ENCODE data around the gene CD82. TPM values are rescaled to one million over a fixed set of nuclear protein-coding genes. Genes with fewer than 3 reads are reported as not detected.

CD82 gene
- total RNA-seq, 1 experiment from 2014 or later: 4.5 TPM

DNA sequence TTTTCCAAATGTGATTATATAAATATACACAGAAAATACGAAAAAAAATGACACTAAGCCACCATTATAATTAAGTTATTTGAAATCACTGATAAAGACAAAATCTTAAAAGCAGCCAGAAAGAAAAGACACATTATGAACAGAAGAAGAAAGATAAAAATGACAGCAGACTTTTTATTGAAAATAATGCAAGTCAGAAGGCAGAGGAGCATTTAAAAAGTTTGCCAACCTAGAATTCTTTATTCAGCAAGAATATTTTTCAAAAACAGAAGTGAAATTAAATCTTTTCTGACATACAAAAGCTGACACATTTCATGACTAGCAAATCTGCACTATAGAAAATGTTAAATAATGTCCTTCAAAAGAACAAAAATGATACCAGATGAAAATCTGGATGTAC, 77.8 kb downstream of the CD82 start:
- Histone ChIP-seq H2BK15ac (ENCODE audit: low read depth, low read length) (no peak overlapping the region), H3K56ac (ENCODE audit: insufficient read length, low read depth, low read length) (no peak overlapping the region), H2BK20ac (ENCODE audit: low read depth, low read length, poor library complexity, severe bottlenecking) (no peak overlapping the region), H3K18ac (ENCODE audit: insufficient read length, low read depth, low read length) (no peak overlapping the region), H3K27ac (ENCODE audit: insufficient read length, low read depth, low read length) (no peak overlapping the region), H2AFZ (ENCODE audit: low read length) (no peak overlapping the region), H4K8ac (replicated peaks; ENCODE audit: insufficient read length, low read depth, low read length) (no peak overlapping the region), H2AK5ac (ENCODE audit: insufficient read length, low read length) (no peak overlapping the region), H4K20me1 (ENCODE audit: control insufficient read depth, insufficient read depth, insufficient read length) (no peaks in the 10 kb centered on the region), H3K27me3 (ENCODE audit: insufficient read depth, low read length) (no peaks in the 10 kb centered on the region), H2BK12ac (ENCODE audit: insufficient read length, low read depth, low read length) (no peak overlapping the region), H3K23me2 (ENCODE audit: insufficient read length, low read depth, low read length, poor library complexity, severe bottlenecking) (no peaks in the 10 kb centered on the region), H4K91ac (ENCODE audit: insufficient read length, low read depth, low read length) (no peak overlapping the region), H3K4ac (ENCODE audit: low read depth, low read length) (no peak overlapping the region), H2BK5ac (ENCODE audit: insufficient read length, low read length) (no peak overlapping the region), H3K14ac (ENCODE audit: insufficient read depth, low read length) (no peak overlapping the region), H3K4me1 (ENCODE audit: insufficient read depth, low read length) (no peaks in the 10 kb centered on the region), H3T11ph (ENCODE audit: low read length) (no peak overlapping the region), H3K4me2 (ENCODE audit: insufficient read depth, insufficient read length, low read length) (no peak overlapping the region), H3K79me2 (ENCODE audit: insufficient read depth, low read length) (no peaks in the 10 kb centered on the region), H4K5ac (ENCODE audit: insufficient read length, low read depth, low read length) (no peak overlapping the region), H3K9ac (ENCODE audit: extremely low read depth, insufficient read length, low read length) (no peak overlapping the region), H3K79me1 (ENCODE audit: insufficient read depth, low read depth, low read length, poor library complexity, severe bottlenecking) (no peaks in the 10 kb centered on the region), H3K9me3 (ENCODE audit: control insufficient read depth, low read depth, low read length) (no peaks in the 10 kb centered on the region), H3K23ac (ENCODE audit: insufficient read length, low read depth, low read length) (no peak overlapping the region), H2BK120ac (ENCODE audit: low read depth, low read length, poor library complexity, severe bottlenecking) (no peak overlapping the region)
- DNase-seq: no peak
- no CpG with 5 or more reads among the region's 1 CpG for WGBS (ENCODE audit: extremely low coverage, insufficient read length, low lambda C conversion rate)
- H3K36me3 Mint-ChIP-seq (ENCODE audit: insufficient read depth in 1 of 3, low read depth in 3 of 3): peaks cover 0 to 11% (median 4%) of the 10 kb centered on the region in 3 experiments; a peak in 3 of 7 replicates
- TF ChIP-seq, protein P1, sequence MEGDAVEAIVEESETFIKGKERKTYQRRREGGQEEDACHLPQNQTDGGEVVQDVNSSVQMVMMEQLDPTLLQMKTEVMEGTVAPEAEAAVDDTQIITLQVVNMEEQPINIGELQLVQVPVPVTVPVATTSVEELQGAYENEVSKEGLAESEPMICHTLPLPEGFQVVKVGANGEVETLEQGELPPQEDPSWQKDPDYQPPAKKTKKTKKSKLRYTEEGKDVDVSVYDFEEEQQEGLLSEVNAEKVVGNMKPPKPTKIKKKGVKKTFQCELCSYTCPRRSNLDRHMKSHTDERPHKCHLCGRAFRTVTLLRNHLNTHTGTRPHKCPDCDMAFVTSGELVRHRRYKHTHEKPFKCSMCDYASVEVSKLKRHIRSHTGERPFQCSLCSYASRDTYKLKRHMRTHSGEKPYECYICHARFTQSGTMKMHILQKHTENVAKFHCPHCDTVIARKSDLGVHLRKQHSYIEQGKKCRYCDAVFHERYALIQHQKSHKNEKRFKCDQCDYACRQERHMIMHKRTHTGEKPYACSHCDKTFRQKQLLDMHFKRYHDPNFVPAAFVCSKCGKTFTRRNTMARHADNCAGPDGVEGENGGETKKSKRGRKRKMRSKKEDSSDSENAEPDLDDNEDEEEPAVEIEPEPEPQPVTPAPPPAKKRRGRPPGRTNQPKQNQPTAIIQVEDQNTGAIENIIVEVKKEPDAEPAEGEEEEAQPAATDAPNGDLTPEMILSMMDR (conservative IDR thresholded peaks at IDR 0.05): no peak
- H3K4me3 Mint-ChIP-seq: no peak overlapping the region
- H3K27me3 Mint-ChIP-seq (ENCODE audit: low read depth): peaks cover 4% of the 10 kb centered on the region; the same call in 1 of the 2 replicates
- H3K27ac Mint-ChIP-seq: no peak overlapping the region
- no peaks in the 10 kb centered on the region for H3K4me1 Mint-ChIP-seq
- peaks cover 15 to 17% of the 10 kb centered on the region in 2 experiments for H3K9me3 Mint-ChIP-seq
